ENCODE results near the gene CCDC3.

GRCh38 chr10:12849319-12850181 lies 152.0 kb downstream of the CCDC3 start:
- TF ChIP-seq EZH2 (IDR thresholded peaks at IDR 0.05; ENCODE audit: borderline replicate concordance, low read depth, low read length, poor library complexity, severe bottlenecking), result no peak
- no peak for TF ChIP-seq CTCF (conservative IDR thresholded peaks at IDR 0.05; ENCODE audit: low read depth, low read length)
